IMR-90 (cell line): ENCODE measurements around the gene PAN2. TPM values are rescaled to one million over a fixed set of nuclear protein-coding genes. Genes with fewer than 3 reads are reported as not detected.

Experiments
- ATAC-seq: fragments of 200-7000 bp; cut with Tn5 transposase; 2 replicates; pipeline ENCODE4 v1.9.1; 2020; ENCODE audit warnings: low read depth, mild to moderate bottlenecking, moderate library complexity
- BruUV-seq: library from RNA; stranded (reverse); fragments of 400-500 nt; replicated peaks from 2 replicates; lab custom pipeline; 2021; lab: Mats Ljungman, UMichigan
- CTCF ChIA-PET: fragments of 300-600 bp; formaldehyde crosslinking; extraction: SDS; loops from one replicate; lab custom pipeline; 2021; ENCODE audit warnings: antibody characterized with exemption; lab: Yijun Ruan, JAX
- POLR2A ChIA-PET: fragments of 300-600 bp; sonication (Branson Sonifier 250); formaldehyde crosslinking; loops from one replicate; lab custom pipeline; 2022; ENCODE audit warnings: antibody characterized with exemption; ENCODE audit not compliant: unreplicated experiment; lab: Charles Lee
- DNase-seq: peaks from one replicate; pipeline ENCODE4 v3.0.0; 2013
- H2AFZ ChIP-seq: replicated peaks from 2 replicates; pipeline ENCODE3; 2013; ENCODE audit warnings: low read length, mild to moderate bottlenecking; ENCODE audit not compliant: poor library complexity
- H2AK5ac ChIP-seq: 2 replicates; pipeline ENCODE4 v1.6.1; 2013; ENCODE audit warnings: low read depth, low read length, inconsistent platforms
- H2AK9ac ChIP-seq: replicated peaks from 2 replicates; pipeline ENCODE3; 2013; ENCODE audit warnings: mild to moderate bottlenecking, low read depth, low read length, moderate library complexity; ENCODE audit not compliant: poor library complexity
- H2BK120ac ChIP-seq: 2 replicates; pipeline ENCODE4 v1.6.1; 2013; ENCODE audit warnings: low read depth, low read length, inconsistent platforms
- H2BK15ac ChIP-seq: 3 replicates; pipeline ENCODE4 v1.6.1; 2013; ENCODE audit warnings: low read depth, low read length, inconsistent platforms
- H2BK20ac ChIP-seq: 2 replicates; pipeline ENCODE4 v1.6.1; 2013; ENCODE audit warnings: low read depth, mild to moderate bottlenecking, inconsistent platforms, low read length, moderate library complexity
- H2BK5ac ChIP-seq: 2 replicates; pipeline ENCODE4 v1.6.1; 2013; ENCODE audit warnings: mild to moderate bottlenecking, low read depth, low read length, inconsistent platforms; ENCODE audit not compliant: poor library complexity, severe bottlenecking
- H3K14ac ChIP-seq: replicated peaks from 2 replicates; pipeline ENCODE4 v1.6.1; 2013; ENCODE audit warnings: low read depth, low read length, inconsistent platforms
- H3K18ac ChIP-seq: 2 replicates; pipeline ENCODE4 v1.6.1; 2013; ENCODE audit warnings: low read depth, low read length, control low read depth
- H3K23ac ChIP-seq: 2 replicates; pipeline ENCODE4 v1.6.1; 2013; ENCODE audit warnings: low read depth, low read length, inconsistent platforms
- H3K27ac ChIP-seq: 2 replicates; pipeline ENCODE4 v1.5.1; 2013; ENCODE audit warnings: mild to moderate bottlenecking, control low read depth, low read length; ENCODE audit not compliant: insufficient read depth
- H3K27me3 ChIP-seq: 2 replicates; pipeline ENCODE4 v1.6.1; 2013; ENCODE audit warnings: low read length; ENCODE audit not compliant: control insufficient read depth, insufficient read depth
- H3K36me3 ChIP-seq: 2 replicates; pipeline ENCODE4 v1.6.1; 2013; ENCODE audit warnings: low read length, mixed read lengths; ENCODE audit not compliant: control insufficient read depth, insufficient read depth
- H3K4ac ChIP-seq: 2 replicates; pipeline ENCODE4 v1.6.1; 2013; ENCODE audit warnings: low read depth, low read length, inconsistent platforms
- H3K4me1 ChIP-seq: 2 replicates; pipeline ENCODE4 v1.6.1; 2013; ENCODE audit warnings: low read length, mixed read lengths; ENCODE audit not compliant: control insufficient read depth, insufficient read depth
- H3K4me2 ChIP-seq: 2 replicates; pipeline ENCODE4 v1.6.1; 2013; ENCODE audit warnings: low read depth, mild to moderate bottlenecking, control low read depth, low read length, moderate library complexity
- H3K4me3 ChIP-seq: 2 replicates; pipeline ENCODE4 v1.5.1; 2013; ENCODE audit warnings: low read depth, mild to moderate bottlenecking, control low read depth, low read length, moderate library complexity; ENCODE audit not compliant: insufficient read depth
- H3K56ac ChIP-seq: 2 replicates; pipeline ENCODE4 v1.6.1; 2013; ENCODE audit warnings: low read length, inconsistent platforms; ENCODE audit not compliant: insufficient read depth; ENCODE audit errors: extremely low read depth
- H3K79me1 ChIP-seq, 2 experiments: 2 replicates each; pipeline ENCODE4 v1.6.1; 2013; ENCODE audit warnings: low read length in 2 of 2, inconsistent platforms in 1 of 2, low read depth in 1 of 2
- H3K9ac ChIP-seq: 2 replicates; pipeline ENCODE4 v1.6.1; 2013; ENCODE audit warnings: low read depth, low read length, control low read depth
- H3K9me1 ChIP-seq: 2 replicates; pipeline ENCODE4 v1.6.1; 2013; ENCODE audit warnings: low read length, inconsistent platforms; ENCODE audit not compliant: insufficient read depth
- H3K9me3 ChIP-seq: 2 replicates; pipeline ENCODE4 v1.6.1; 2013; ENCODE audit warnings: low read length; ENCODE audit not compliant: control insufficient read depth, insufficient read depth
- H4K20me1 ChIP-seq: 2 replicates; pipeline ENCODE4 v1.6.1; 2013; ENCODE audit warnings: low read length, inconsistent platforms; ENCODE audit not compliant: insufficient read depth
- H4K5ac ChIP-seq: 2 replicates; pipeline ENCODE4 v1.6.1; 2013; ENCODE audit warnings: mild to moderate bottlenecking, low read depth, low read length, control low read depth
- H4K8ac ChIP-seq, 2 experiments: 2 replicates each; pipeline ENCODE4 v1.6.1; 2013; ENCODE audit warnings: low read depth in 2 of 2, low read length in 2 of 2, control low read depth in 1 of 2, inconsistent platforms in 1 of 2
- H4K91ac ChIP-seq: 2 replicates; pipeline ENCODE4 v1.6.1; 2013; ENCODE audit warnings: low read depth, low read length, inconsistent platforms; ENCODE audit not compliant: insufficient read depth
- CEBPB ChIP-seq: IDR thresholded peaks from 2 replicates; pipeline ENCODE4 v1.6.1; 2012; ENCODE audit warnings: low read depth, low read length, improper control_type of control experiment
- CTCF ChIP-seq: conservative IDR thresholded peaks from 2 replicates; pipeline ENCODE4 v1.5.1; 2012; ENCODE audit warnings: mild to moderate bottlenecking, low read depth, low read length, improper control_type of control experiment
- ELK1 ChIP-seq: fragments of 150-350 bp; IDR thresholded peaks from 2 replicates; pipeline ENCODE4 v1.6.1; 2016; ENCODE audit warnings: low read depth, mild to moderate bottlenecking, low read length, moderate library complexity, borderline replicate concordance
- MAFK ChIP-seq: IDR thresholded peaks from 2 replicates; pipeline ENCODE4 v1.6.1; 2012; ENCODE audit warnings: low read depth, low read length, improper control_type of control experiment
- MAZ ChIP-seq: IDR thresholded peaks from 2 replicates; pipeline ENCODE4 v1.6.1; 2012; ENCODE audit warnings: low read depth, mild to moderate bottlenecking, low read length, improper control_type of control experiment, moderate library complexity, borderline replicate concordance
- MXI1 ChIP-seq: IDR thresholded peaks from 2 replicates; pipeline ENCODE4 v1.6.1; 2012; ENCODE audit warnings: low read depth, mild to moderate bottlenecking, low read length, moderate library complexity, borderline replicate concordance
- RAD21 ChIP-seq: IDR thresholded peaks from 2 replicates; pipeline ENCODE4 v1.6.1; 2012; ENCODE audit warnings: low read length, improper control_type of control experiment
- USF2 ChIP-seq: fragments of 150-350 bp; IDR thresholded peaks from 2 replicates; pipeline ENCODE4 v1.6.1; 2017; ENCODE audit warnings: mild to moderate bottlenecking, antibody characterized with exemption, low read length, low read depth
- WGBS, 2 experiments: methylation state at CpG; one replicate each; pipeline versions ENCODE4 v1.1.5 to v1.1.7; 2013; ENCODE audit warnings: missing lambda C conversion rate in 2 of 2; ENCODE audit not compliant: insufficient read length in 1 of 2; ENCODE audit errors: extremely low coverage in 2 of 2; 5-methylcytosine and 5-hydroxymethylcytosine counted together
- dilution Hi-C: fragments of 300-500 bp; cut with HindIII; formaldehyde crosslinking; loops from one replicate; pipeline ENCODE4 v1.14.3; 2018; ENCODE audit warnings: low sequenced_read_pairs; ENCODE audit not compliant: unreplicated experiment
- in situ Hi-C: fragments of 300-500 bp; cut with MboI; formaldehyde crosslinking; loops from 3 replicates; pipeline ENCODE4 v1.14.3; 2019; ENCODE audit warnings: low sequenced_read_pairs, inconsistent platforms, mixed read lengths
- intact Hi-C: fragments of 100-400 bp; cut with micrococcal nuclease; formaldehyde crosslinking; loops from 2 replicates; pipeline ENCODE4 v1.10.0; 2022
- polyA plus RNA-seq, 3 experiments: library from polyadenylated mRNA; depleted of rRNA; stranded (reverse); fragments of >200 nt; gene quantifications; 2 replicates each; pipeline ENCODE4 v1.2.3, GENCODE V29; 2012; ENCODE audit warnings: low replicate concordance in 1 of 3
- total RNA-seq: library from RNA; depleted of rRNA; stranded (reverse); fragments of >200 nt; gene quantifications from 2 replicates; pipeline ENCODE4 v1.2.3, GENCODE V29; 2012

Gene PAN2
- total and polyA plus RNA-seq, 2 of the 4 experiments (the other 2 are of a cell fraction): 9.7 to 20.2 TPM

GRCh38 chr12:56334490-56334793, 642 bp upstream of the PAN2 start:
- H2BK120ac ChIP-seq: peak overlapping the region; percentile 48; the same call in 1 of the 2 replicates
- H3K79me1 ChIP-seq: peaks cover 10 to 24% of the 10 kb centered on the region in 2 experiments; a peak in 3 of 4 replicates
- no peak for DNase-seq
- no peak overlapping the region for H2BK20ac ChIP-seq
- H3K36me3 ChIP-seq: no peaks in the 10 kb centered on the region
- CTCF ChIA-PET: no interaction called here
- POLR2A ChIA-PET: interaction anchor here (1.1 kb wide), 1 partner anchor 10 kb away, joined by 4 read pairs; no protein-coding TSS in a partner anchor
- peak overlapping the region; percentile 85 for H2AFZ ChIP-seq
- peak overlapping the region; percentile 68 for H3K27ac ChIP-seq
- H3K4me2 ChIP-seq: peak overlapping the region; percentile 95
- intact Hi-C loops (loop anchor here (1.0 kb wide), 1 partner anchor 130 kb away; no protein-coding TSS in a partner anchor), in situ Hi-C loops (no loop called here), dilution Hi-C loops (no loop called here)
- peak overlapping the region; percentile 56 for H3K4me3 ChIP-seq
- H3K14ac ChIP-seq: peak overlapping the region; percentile 89
- peak overlapping the region; percentile 16; the same call in 1 of the 2 replicates for H3K18ac ChIP-seq
- peak overlapping the region; percentile 85 for H4K5ac ChIP-seq
- peak overlapping the region; percentile 58 for H4K91ac ChIP-seq
- peak overlapping the region; percentile 97 to 100 for H4K8ac ChIP-seq
- peak overlapping the region; percentile 81 for H2BK5ac ChIP-seq
- H3K4me1 ChIP-seq: peaks cover 5% of the 10 kb centered on the region; the same call in 1 of the 2 replicates
- H3K9ac ChIP-seq: peak overlapping the region; percentile 90
- TF ChIP-seq MAZ: no peak
- no peak for TF ChIP-seq ELK1
- TF ChIP-seq CTCF: no peak
- no peak for TF ChIP-seq CEBPB
- no peak for TF ChIP-seq MAFK
- TF ChIP-seq MXI1: no peak
- no peak for TF ChIP-seq RAD21
- no peak for TF ChIP-seq USF2
- H2BK15ac ChIP-seq: no peak overlapping the region
- H2AK9ac ChIP-seq: peak overlapping the region; percentile 92
- no peaks in the 10 kb centered on the region for H4K20me1 ChIP-seq
- H3K27me3 ChIP-seq: no peaks in the 10 kb centered on the region
- BruUV-seq: no TSS peak
- H3K23ac ChIP-seq: peak overlapping the region; percentile 89
- WGBS, 2 experiments: no CpG with 5 or more reads among the region's 6 CpGs
- H3K56ac ChIP-seq: peak overlapping the region; percentile 87
- peak overlapping the region; percentile 49 for H2AK5ac ChIP-seq
- peaks cover 10% of the 10 kb centered on the region for H3K9me1 ChIP-seq
- peak overlapping the region; percentile 81 for H3K4ac ChIP-seq
- ATAC-seq: no peak; the same call in 1 of the 2 replicates
- H3K9me3 ChIP-seq: no peaks in the 10 kb centered on the region
